Neural cell (in vitro differentiated cells): ENCODE measurements around the gene PMPCA.

ENCODE experiments used
- CTCF ChIP-seq: fragments of 450-650 bp; IDR thresholded peaks from 2 replicates; pipeline ENCODE4 v1.5.1; 2014; ENCODE audit warnings: antibody characterized with exemption, mild to moderate bottlenecking, moderate library complexity; ENCODE audit not compliant: poor library complexity, severe bottlenecking
- EP300 ChIP-seq: fragments of 450-650 bp; conservative IDR thresholded peaks from 2 replicates; pipeline ENCODE4 v1.6.1; 2014; ENCODE audit warnings: antibody characterized with exemption, mild to moderate bottlenecking, moderate library complexity; ENCODE audit not compliant: poor library complexity, severe bottlenecking
- EZH2 ChIP-seq: fragments of 200-600, 300-800 bp; shearing (Covaris generic), sonication (generic); IDR thresholded peaks from 2 replicates; pipeline ENCODE4 v1.6.1; 2014; ENCODE audit warnings: antibody characterized with exemption, low read length, borderline replicate concordance, mild to moderate bottlenecking; ENCODE audit not compliant: insufficient read depth, poor library complexity, severe bottlenecking
- MXI1 ChIP-seq: fragments of 450-650 bp; conservative IDR thresholded peaks from 2 replicates; pipeline ENCODE4 v1.6.1; 2014; ENCODE audit warnings: antibody characterized with exemption, mild to moderate bottlenecking; ENCODE audit not compliant: poor library complexity, severe bottlenecking
- POLR2AphosphoS5 ChIP-seq: IDR thresholded peaks from 2 replicates; pipeline ENCODE4 v1.6.1; 2012
- RAD21 ChIP-seq: fragments of 450-650 bp; conservative IDR thresholded peaks from 2 replicates; pipeline ENCODE4 v1.6.1; 2014; ENCODE audit warnings: antibody characterized with exemption, mild to moderate bottlenecking, moderate library complexity
- REST ChIP-seq: IDR thresholded peaks from 2 replicates; pipeline ENCODE4 v1.6.1; 2012; ENCODE audit warnings: borderline replicate concordance
- TAF1 ChIP-seq: IDR thresholded peaks from 2 replicates; pipeline ENCODE4 v1.6.1; 2012; ENCODE audit warnings: low read depth

- TF ChIP-seq CTCF (no peak), EP300 (no peak), EZH2 (no peak), POLR2AphosphoS5 (no peak), REST (no peak), TAF1 (no peak), RAD21 (no peak), MXI1 (no peak)
Observed at GRCh38 chr9:136399176-136400037, 11.1 kb upstream of the PMPCA start.
